GM19372 (cell line): ENCODE measurements around the gene FRMD4A.

Experiments used
- ATAC-seq: cut with Tn5 transposase; IDR thresholded peaks from one replicate; pipeline ENCODE4 v1.9.1; 2021; ENCODE audit warnings: mild to moderate bottlenecking, low read depth, moderate library complexity; ENCODE audit not compliant: unreplicated experiment

Gene FRMD4A

DNA sequence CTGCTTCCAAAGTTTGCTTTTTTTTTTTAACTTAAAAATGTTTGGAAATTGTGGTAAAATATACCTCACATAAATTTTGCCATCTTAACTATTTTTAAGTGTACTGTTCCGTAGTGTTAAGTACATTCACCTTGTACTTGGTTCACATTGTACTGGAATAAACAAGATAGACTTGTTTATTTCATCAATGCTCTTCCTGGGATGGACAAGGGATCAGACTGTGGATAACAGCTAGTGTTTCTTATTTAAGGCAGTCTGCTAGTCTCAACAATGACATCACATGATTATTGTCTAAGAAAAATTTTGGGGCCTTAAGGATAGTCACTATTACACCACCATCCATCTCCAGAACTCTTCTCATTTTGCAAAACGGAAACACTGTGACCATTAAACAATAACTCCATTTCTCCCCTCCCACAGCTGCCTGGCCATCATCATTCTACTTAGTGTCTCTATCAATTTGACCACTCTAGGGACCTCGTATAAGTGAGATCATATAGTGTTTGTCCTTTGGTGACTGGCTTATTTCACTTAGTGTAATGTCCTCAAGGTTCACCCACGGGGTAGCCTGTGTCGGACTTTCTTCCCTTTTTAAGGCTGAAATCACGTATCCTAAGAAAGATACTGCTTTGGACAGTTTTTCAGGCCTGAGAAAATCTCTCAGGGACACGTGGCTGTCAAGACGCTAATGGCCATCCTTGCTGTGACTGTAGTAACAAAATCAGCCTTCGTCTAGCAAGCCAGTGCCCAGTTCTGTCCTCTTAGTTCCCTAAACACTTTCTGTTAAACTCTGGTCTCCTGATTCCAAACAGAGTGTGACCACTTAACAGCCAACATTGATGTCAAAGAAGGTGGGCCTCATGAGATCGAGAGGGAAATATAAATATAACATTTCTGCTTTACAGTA, 305.2 kb downstream of the FRMD4A start:
- no peak for ATAC-seq

DNA sequence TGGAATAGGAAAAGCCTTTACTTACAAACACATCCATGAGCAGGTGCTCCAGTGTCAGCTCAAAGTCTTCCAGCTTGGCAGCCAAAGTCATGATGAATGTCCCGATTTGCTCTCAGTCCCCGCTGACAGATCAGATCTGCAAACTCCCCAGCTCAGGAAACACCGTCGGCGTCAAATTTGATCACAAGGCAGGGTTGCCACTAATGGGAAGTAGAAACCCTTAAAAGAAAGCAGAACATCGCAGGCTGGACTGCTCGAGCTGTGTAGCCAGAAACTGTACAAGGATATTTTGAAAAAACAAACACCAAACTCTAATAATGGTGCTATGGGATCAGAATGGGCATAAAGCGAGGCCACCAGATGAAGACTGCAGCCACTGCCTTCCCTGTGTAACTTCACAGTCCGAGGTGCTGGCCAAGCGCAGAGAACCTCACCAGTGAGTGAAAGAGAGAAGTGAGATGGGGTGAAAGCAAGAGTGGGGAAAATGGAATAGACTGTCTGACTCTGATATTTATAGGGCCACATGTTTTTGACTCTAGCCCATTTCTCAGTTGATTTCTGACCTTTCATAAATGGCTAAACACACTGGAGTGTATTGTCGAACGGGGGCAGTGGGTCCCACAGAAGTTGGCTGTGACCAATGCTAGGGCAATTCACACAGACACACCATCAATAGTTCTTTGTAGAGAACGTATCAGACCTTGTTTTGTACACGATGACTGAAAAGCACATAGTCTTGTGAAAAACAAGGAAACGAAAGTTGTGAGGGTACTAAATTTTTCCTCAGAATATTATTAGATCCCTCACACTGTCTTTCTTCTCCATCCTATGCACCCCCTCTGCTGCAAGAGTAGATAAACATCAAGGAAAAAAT, 306.2 kb downstream of the FRMD4A start:
- no peak for ATAC-seq

DNA sequence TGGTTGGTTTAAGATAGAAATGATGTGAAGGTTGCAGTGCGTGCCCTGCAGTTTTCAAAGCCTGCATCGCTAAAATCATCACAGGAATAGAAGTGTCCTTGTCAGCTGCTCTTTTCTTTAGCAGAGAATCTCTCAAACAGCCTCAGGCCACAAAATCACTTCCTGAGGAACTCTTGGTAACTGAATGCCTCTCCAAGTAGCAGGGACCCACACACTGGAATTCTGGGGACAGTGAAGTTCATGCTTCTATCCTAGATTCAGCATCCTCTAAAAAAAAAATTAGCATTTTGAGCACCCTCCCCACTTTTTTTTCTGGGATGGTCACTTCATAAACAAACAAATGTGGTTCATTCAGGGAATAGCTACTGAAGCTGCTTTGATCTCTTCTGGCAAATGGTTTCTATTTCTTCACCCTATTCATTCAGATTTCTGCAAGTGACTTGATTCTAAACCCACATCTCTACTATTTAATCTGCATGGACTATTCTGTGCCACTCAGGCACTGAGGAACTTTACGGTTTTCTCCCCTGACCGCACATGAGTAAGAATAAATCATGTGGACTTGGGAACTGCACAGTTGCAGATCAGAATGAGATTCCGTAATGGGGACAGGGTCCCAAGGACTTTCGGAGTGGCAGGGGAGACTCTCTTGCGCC, 306.9 kb downstream of the FRMD4A start:
- ATAC-seq, result no peak

DNA sequence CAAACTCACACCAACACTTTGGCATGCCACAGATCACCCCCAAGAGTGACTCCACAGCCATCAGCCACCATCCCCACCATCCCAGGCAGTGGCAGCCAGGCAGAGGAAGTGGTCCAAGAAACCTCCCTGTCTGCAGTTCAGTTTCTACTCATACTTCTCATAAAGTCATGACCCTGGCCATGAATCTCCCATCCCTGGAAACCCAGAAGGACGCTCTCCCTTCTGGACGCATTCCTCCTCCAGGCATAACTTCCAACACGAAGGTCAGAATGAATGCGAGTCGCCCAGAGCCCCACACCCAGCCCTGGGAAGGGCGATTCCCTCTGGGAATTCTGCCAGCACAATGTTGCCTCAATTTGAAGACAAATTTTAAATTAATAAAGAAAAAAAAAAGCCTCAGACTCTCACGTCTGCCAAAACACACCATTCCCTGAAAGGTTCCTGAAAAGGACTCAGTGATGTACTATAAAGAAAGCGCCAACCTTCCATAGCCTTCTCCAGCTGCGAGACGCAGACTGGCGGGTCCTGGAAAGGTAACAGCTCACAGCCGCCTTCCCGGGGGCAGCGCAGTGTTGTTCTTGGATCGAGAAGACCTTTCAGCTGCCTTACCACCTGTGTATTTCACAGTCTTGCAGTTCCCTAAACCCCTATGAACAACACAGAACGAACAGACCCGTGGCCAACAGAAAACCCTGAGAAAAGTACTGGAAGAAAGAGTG, 307.6 kb downstream of the FRMD4A start:
- no peak for ATAC-seq

DNA sequence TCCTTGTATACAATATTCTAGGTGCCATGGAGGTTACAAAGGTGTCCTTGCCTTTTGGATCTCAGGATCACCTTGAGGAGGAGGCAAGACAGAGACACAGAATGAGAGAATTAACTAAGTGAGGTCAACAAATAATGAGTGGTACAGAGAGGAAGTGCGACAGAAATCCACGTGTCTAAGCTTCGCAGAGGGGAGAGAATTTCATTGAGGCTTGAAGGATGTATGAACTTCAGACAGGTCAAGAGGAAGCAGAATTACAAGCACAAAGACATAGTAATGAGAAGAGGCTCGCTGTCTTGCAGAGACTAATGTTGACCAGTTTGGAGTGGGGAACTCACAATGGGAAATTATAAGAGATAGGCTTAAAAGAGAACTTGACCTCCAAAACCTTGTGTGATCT, 308.7 kb downstream of the FRMD4A start:
- no peak for ATAC-seq

DNA sequence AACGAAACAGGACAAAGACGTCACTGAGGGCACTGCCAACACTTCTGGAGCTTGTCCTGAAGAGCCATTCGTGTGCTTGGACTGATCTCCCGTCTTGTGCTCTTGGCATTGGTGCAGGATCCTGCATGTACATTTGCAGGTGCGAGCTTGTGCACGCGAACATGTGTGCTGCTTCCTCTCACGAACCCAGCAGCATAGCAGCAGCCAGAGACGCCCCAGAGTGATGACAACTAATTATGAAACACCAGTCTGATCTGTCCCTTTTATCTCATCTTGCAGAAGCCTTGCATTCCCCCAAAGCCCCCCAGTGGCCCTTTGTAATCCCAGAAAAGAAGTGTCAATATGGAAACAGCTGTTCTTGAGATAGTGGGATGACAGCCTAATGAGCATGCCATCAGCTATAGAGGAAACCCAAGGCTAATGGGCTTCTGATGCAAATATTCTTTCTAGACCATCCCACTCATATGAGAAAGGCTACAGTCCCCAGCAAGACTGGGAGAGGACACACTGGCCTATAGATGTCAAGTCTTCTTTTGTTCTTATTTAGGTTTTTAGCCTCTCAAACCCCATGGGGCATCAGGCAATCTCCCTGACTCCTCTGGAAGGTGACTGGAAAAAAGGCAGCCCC, 310.6 kb downstream of the FRMD4A start:
- ATAC-seq, result no peak

DNA sequence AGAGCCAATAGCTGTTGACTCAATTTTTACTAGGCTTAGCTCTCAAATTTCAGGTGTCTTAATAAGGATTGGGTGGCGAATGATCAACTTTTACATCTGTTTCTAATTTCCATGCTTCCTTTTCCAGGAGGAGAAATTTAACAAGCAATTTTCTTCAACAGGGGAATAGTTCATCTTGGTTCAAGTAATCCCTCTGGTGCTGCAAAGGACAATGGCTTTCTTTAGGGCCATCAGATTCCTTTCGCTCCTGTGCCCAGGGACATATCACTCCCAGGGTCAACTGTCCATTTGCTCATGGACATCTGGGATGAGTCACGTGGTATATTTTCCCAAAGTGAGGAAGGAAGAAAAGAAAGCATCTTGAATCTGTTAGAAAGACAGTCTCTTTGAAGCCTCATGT, 313.3 kb downstream of the FRMD4A start:
- ATAC-seq, result no peak

DNA sequence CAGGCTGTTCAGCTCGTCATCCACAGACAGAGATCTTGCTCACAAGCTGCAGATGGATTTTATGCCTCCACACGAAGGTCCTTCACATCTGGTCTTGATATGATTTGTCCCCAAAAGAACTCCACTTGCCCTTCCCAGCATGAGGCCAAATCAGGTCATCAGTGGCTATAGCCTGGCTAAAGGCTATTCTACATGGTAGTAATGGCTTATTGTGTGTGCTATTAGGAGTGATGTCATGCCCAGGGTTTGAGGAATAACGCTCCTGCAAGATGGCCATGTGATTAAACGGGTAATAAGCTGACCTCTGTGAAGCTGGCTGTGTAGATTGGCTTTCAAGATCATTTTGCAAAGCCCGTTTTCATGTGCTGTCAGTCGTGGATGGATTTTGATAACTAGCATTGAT, 313.8 kb downstream of the FRMD4A start:
- no peak for ATAC-seq

DNA sequence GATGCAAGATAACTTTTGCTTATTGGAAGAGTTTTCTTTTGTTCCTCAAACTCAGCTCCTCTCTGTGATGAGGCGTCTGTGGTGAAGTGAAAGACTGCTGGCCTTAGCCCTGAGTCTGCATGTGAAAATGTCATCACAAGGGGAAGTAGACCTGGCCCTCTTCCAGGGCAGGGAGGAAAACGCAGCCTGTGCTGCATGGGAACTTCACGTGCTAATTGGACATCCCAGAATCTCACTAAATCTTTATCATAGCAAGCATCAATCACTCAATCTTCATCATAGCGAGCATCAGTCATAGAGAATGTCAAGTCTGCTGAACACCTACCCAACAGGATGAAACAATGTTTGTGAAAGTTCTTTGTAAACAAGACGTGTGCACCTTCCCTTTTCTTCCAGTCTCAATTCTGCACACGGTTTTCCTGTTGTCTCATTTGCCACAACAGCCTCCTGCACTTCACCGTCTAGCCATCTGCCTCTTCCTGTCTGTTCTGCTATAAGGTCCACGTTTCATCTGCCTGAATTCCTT, 314.6 kb downstream of the FRMD4A start:
- no peak for ATAC-seq

DNA sequence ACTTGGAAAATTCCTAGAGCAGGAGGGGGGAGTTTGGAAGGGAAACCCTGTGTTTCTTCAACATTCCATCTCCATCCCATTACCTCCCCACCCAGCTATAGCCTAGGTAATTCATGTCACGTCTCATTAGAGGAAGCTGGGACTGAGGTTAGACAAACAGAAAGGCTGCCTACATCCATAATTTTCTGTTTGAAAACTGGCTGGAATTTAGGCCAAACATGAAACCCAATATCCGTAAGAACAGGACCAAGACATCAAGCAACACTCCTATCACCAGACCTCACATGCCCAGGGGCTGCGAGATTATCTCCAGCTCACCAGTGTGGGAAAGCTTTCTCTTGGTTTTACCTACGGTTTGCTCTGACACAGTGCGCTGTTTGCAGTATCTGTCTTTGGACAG, 316.3 kb downstream of the FRMD4A start:
- no peak for ATAC-seq

DNA sequence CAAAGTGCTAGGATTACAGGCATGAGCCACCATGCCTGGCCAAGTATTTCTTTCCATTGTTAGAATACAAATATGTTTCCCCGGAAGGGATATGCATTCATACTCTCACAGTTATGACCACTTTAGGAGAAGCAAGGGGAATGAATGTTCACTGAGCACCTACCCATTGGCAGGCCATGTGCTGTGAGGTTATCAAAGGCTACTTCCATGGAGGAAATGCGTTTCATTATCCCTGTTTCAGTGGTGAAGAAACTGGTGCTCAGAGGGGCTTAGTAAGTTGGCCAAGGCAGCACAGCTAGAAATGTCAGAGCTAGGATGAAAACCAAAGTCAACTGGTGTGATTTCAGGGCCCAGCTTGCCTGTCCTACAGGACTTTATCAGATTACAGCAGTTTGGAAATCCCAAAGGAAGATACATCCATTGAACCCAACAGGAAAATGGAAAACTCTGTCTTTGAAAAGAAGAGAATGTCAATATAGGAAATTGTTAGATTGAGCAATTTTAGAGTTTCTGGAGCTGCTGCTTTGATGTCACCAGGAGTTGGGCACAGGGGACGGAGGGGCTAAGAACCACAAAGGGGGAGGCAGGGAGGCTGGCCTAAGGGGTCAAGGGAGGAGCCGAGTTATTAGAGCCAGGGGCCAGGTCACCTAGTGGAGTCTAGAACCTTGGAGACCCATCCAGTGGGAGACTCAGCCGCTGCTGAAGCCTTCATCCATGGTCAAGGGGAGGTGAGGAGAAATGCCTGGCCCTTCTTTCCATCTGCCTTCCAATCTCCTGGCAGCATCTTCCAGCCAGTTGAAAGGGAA, 319.8 kb downstream of the FRMD4A start:
- ATAC-seq, result no peak

DNA sequence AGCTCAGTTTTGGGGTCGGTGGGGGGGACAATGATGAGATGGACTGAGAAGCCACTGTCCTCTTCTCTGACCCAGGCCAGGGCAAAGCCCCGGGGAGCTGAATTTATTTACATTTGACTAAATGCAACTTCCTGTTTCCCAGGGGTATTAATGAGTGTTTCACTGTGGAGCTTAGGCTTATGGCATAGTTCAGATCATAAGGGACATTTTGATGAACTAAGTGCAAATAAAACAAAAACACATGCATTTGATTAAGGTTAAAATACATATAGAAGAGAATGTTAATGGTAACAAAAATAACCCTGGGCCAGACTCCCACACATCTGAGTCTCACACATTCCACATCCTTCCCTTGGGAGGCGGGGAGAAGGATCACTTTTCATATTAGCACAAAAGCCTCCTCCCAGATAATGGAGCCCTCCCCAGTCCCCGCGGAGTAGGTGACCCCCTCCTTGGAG, 320.6 kb downstream of the FRMD4A start:
- no peak for ATAC-seq

DNA sequence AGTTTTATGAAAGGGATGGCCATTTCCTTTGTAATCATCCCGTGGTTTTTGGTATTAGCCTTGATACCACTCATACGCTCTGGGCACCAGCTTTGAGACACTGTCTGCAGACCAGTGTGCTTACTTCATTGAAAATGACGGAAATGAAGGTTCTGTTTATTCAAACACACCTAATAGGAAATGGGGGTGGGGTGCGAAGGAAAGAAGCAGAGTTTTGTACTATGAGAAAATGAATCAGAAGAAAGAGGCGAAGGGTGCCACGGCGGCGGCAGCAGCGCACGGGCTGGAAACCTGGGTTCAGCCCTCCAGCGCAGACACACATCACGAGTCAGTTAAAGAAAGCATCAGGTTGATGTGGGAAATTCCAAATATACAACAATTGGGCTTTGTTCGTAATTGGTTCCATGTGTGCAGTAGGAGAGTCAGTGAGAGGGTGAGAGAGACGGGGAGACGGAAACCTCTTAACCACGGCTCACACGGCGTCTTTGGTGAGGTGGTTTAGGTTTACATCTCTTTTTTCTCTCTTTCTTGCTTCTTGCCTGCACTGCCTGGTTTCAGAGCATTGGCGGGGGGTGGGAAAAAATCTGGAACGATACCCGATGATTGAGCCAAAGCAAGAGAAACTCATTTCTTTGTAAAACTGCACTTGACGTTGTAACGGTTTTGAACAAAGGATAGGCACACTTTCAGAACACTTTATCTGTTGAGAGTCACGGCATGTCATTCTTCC, 321.2 kb downstream of the FRMD4A start:
- no peak for ATAC-seq

DNA sequence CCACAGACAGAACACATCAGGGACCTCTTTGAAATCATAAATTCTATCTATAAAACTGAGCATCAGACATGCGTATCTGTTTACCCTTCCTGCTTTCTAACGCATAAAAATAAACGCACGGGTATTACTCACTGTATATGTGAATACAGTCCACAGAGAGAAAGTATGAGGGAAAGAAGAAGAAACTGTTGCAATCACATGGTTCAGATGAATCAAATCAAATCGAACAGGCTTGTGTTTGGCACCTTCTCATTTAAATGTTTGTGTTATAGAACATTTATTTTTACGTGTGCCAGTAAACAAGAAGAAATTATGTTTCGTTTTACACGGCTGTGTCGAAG, 322.0 kb downstream of the FRMD4A start:
- no peak for ATAC-seq

DNA sequence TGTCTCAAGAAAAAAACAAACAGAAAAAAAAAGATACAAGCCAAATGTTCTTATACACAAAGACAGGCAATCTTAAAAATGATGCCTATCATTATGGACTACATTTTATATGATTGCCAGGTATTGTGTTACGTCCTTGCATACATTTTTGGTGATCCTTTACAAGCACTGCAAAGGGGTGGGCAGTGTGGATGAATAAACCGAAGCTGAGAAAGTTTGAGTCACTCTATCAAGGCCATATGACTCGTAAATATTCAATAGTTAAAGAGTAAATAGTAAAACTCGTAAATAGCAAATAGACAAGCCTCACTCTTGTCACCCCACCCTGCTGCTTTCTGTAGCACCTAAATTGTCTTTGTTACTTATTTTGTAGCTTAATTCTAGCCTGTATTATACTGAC, 326.2 kb downstream of the FRMD4A start:
- no peak for ATAC-seq

DNA sequence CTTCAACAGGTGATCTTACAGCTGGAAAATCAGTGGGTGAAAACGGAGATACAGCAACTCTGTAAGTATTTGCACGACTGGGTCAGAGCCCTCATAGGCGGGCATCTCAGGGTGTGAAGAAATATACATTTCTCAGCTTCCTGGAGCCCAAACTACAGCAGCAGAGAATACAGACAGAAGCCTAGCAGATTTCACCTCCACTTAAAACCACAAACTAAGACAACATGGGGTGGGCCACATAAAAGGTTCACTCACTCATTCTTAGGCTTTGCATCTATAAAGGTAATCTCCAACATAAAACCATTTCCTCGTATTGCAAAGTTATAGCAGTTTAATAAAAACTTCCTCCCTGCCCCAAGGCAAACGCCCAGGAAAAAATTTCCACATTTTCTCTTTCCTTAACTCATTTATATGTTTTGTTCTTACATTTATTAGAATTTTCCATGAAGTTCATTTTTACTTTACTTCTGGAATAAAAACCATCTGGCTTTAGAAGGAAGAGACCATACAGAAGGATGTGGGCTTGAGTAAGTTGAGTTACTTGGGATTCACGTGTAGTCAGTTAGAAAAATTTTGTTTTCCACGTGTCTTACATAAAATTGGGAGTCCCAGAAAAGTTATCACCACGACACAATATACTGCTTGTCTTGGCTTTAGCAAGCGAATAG, 327.1 kb downstream of the FRMD4A start:
- no peak for ATAC-seq

DNA sequence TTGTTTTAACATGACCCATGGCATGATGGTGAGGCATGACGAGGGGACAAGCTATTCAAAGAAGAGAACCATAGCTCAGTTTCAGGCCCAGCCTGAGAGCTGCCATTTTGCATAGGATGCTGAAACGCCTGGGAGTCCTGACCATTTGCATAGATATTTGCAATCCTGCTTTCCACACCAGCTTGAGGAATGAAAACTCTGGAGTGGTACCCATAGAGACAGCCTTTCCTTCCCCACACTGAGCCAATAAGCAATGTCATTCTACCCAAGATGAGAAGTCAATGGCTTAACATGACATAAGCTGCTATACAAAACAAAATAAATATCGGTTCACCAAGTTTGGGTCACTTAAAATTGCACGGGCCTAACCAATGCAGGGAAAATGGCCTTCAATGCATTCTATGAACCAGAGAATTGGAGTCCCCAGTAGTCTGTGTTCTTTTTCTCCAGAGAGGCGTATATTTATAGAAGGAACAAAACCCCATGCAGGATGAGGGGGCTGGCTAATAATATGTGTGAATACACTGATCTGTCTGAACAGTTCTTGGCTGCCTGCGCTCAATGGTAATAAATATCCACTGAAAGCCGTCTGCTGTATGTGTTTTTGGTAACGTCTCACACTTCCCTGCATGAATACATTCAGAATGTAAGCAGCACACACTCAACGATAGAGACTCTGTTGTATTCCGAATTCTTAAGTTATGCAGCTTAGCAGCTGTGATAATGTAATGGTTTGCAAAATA, 329.3 kb downstream of the FRMD4A start:
- no peak for ATAC-seq
